ENCODE measurements around the gene CD302.

Gene CD302

DNA sequence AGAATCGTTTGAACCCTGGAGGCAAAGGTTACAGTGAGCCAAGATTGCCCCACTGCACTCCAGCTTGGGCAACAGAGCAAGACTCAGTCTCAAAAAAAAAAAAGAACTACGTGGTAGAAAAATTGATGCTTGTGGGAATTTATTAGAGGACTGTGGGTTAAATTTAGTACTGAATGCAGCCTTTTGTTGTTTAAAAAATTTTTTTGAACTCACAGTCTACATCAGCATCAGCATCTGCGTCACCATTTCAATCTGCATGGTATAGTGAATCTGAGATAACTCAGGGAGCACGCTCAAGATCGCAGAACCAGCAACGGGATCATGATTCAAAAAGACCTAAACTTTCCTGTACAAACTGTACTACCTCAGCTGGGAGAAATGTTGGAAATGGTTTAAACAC lies 55.2 kb downstream of the CD302 start:
- TF ChIP-seq, protein P1, sequence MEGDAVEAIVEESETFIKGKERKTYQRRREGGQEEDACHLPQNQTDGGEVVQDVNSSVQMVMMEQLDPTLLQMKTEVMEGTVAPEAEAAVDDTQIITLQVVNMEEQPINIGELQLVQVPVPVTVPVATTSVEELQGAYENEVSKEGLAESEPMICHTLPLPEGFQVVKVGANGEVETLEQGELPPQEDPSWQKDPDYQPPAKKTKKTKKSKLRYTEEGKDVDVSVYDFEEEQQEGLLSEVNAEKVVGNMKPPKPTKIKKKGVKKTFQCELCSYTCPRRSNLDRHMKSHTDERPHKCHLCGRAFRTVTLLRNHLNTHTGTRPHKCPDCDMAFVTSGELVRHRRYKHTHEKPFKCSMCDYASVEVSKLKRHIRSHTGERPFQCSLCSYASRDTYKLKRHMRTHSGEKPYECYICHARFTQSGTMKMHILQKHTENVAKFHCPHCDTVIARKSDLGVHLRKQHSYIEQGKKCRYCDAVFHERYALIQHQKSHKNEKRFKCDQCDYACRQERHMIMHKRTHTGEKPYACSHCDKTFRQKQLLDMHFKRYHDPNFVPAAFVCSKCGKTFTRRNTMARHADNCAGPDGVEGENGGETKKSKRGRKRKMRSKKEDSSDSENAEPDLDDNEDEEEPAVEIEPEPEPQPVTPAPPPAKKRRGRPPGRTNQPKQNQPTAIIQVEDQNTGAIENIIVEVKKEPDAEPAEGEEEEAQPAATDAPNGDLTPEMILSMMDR (conservative IDR thresholded peaks at IDR 0.05; ENCODE audit: low read depth, low read length) = no peak
- H3K4me3 ChIP-seq (ENCODE audit: low read depth, low read length) = no peak overlapping the region
- DNase-seq (ENCODE audit: low read depth) = no peak

DNA sequence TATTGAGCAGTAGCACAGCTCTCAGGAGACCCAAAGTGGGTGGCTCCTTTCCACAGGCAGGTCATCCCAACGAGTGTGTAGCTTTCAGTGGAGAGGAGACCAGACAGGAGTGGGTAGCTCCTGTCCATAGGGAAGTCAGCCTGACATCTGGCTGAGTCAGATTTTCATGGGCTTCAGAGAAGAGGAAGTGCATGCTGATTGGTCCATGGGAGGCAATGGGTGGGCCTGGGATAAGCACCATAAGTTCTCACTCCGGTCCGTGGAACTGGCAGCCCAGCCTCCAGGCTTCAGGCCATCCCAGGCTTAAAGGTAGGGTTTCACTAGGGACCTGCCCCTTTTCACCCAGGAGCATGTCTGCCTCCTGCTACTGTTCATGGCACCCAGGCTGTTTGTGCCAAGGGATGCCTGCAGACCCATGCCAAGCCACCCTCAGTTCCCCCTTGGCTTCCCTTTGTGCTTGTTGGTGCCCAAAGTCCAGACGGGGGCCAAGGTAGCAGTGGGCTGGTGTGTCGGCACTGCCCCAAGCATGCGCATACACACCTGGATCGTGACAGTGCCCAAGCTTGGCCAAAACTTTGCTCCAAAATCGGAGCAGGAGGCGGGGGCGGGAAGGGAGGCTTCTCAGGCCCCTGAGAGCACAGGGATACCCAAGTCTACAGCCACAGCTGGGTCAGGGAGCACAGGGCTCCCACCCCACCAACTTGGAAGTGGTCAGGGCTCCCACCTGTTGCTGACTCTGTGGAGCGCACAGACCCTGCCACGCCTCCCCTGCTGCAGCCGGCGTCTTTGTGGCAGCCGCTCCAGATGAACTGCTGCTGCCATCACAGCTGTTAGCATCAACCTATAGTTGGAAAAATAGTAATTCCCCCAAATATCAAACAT lies 59.3 kb downstream of the CD302 start:
- no peak for DNase-seq (ENCODE audit: low read depth)
- no peak overlapping the region for H3K4me3 ChIP-seq (ENCODE audit: low read depth, low read length)
- TF ChIP-seq, protein P1 (conservative IDR thresholded peaks at IDR 0.05; ENCODE audit: low read depth, low read length) = no peak

DNA sequence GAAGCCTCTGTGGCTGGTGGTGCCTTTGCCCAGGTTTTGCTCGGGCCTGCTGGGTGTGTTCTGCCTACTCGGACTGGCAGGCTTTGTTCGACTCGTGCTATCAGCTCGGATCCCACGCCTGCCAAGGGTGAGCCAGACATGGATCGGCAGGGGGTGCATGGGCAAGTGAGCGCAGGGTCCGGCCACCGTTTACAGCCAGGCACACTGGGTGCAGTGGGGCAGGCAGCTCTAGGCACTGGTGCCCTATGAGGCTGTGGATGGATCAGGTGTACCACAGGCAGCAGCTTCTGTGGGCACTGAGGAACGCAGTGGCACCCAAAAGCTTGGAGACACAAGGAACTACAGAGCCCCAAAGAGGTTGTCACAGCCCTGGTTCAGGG lies 60.1 kb downstream of the CD302 start:
- TF ChIP-seq, protein P1 (conservative IDR thresholded peaks at IDR 0.05; ENCODE audit: low read depth, low read length) = no peak
- no peak overlapping the region for H3K4me3 ChIP-seq (ENCODE audit: low read depth, low read length)
- DNase-seq (ENCODE audit: low read depth) = no peak

DNA sequence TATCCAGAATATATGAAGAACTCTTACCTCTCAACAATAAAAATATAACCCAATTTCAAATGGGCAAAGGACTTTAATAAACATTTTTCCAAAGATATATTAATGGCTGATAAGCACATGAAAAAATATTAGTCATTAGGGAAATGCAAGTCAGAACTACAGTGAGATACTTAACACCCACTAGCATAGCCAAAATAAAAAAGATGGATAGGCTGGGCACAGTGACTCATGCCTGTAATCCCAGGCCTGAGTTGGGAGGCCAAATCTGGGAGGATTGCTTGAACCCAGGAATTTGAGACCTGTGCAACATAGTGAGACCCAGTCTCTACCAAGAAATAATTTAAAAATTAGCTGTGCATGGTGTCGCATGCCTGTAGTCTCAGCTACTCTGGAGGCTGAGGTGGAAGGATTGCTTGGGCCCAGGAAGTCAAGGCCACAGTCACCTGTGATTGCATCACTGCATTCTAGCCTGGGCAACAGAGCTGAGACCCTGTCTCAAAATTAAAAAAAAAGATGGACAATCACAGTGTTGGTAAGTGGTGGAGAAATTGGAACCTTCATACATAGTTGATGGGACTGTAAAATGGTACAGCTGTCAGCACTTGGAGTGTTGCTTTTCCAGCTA lies 60.6 kb downstream of the CD302 start:
- no peak overlapping the region for H3K4me3 ChIP-seq (ENCODE audit: low read depth, low read length)
- TF ChIP-seq, protein P1 (conservative IDR thresholded peaks at IDR 0.05; ENCODE audit: low read depth, low read length) = no peak
- no peak for DNase-seq (ENCODE audit: low read depth)

DNA sequence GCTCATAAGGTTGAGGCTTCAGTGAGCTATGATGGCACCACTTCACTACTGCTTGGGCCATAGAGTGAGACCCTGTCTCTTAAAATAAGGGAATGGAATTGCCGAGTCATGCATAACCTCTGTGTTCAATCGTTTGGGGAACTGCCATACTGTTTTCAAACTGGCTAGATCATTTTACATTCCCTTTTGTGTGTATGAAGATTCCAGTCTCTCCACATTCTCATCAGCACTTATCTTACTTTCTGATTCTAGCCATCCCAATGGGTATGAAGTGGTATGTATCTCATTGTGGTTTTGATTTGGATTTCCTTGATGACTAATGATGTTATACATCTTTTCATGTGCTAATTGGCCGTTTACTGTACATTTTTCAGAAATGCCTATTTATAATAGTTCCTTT lies 62.0 kb downstream of the CD302 start:
- DNase-seq (ENCODE audit: low read depth) = peak; percentile 33
- TF ChIP-seq, protein P1 (conservative IDR thresholded peaks at IDR 0.05; ENCODE audit: low read depth, low read length) = no peak

DNA sequence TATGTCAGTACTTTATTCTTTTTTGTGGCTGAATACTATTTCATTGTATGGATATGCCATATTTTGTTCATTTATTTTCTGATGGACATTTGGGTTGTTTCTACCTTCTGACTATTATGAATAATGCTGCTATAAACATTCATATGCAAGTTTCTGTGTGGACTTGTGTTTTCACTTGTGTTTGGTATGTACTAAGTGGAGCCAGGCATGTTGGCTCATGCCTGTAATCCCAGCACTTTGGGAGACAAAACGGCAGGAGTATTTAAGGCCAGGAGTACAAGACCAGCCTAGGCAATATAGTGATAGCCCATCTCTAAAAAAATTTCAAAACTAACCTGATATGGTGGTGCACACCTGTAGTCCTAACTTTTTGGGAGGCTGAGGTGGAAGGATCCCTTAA lies 62.4 kb downstream of the CD302 start:
- TF ChIP-seq, protein P1 (conservative IDR thresholded peaks at IDR 0.05; ENCODE audit: low read depth, low read length) = no peak
- DNase-seq (ENCODE audit: low read depth) = no peak
- no peak overlapping the region for H3K4me3 ChIP-seq (ENCODE audit: low read depth, low read length)

More for the DNA sequence above, 62.0 kb downstream of the CD302 start:
- no peak overlapping the region for H3K4me3 ChIP-seq (ENCODE audit: low read depth, low read length)
